Transverse colon (tissue), 3 donors: ENCODE results near the gene NUTM2D.
"Not testable (repeated sequence)": the region's sequence is repeated elsewhere in the genome, so short reads cannot be mapped to it uniquely, and the experiment has no call there.

Source experiments
- EP300 ChIP-seq: sonication (generic); formaldehyde crosslinking; IDR thresholded peaks from one replicate; pipeline ENCODE4 v1.6.1; 2017; ENCODE audit warnings: antibody characterized with exemption, low read depth
- POLR2A ChIP-seq: fragments of 450-650 bp; IDR thresholded peaks from one replicate; pipeline ENCODE4 v1.6.1; 2016; ENCODE audit warnings: antibody characterized with exemption, mild to moderate bottlenecking, moderate library complexity
- TF ChIP-seq, protein P1 (sequence below), 5 experiments: fragments of 200-600 bp in 3 of 5; fragments of 450-650 bp in 2 of 5; sonication (generic) in 3 of 5; IDR thresholded peaks; 1 replicate in 2 of 5; 2 replicates in 3 of 5; pipeline ENCODE4 v1.5.1; 2016 to 2017; ENCODE audit warnings: antibody characterized with exemption in 5 of 5, inconsistent platforms in 3 of 5, mild to moderate bottlenecking in 2 of 5, moderate library complexity in 1 of 5

DNA sequence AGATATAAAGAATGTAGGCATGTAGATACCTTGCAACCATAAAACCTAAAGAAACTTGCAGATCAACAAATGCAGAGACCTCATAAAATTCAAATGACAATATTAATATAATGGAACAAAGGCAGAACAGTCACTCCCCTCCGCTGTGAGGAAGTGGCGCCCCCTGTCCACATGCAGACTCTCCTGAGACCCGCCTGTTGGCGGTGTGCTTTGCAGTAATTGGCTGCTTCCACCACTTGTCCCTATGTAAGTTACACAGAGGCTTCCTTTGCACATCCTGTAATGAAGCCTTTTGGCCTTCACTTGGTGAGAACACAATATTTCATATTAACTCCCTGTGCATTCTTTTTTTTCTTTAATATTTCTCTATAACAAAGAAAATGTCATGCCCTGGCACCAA is 21.6 kb downstream of the NUTM2D start:
- TF ChIP-seq, protein P1, sequence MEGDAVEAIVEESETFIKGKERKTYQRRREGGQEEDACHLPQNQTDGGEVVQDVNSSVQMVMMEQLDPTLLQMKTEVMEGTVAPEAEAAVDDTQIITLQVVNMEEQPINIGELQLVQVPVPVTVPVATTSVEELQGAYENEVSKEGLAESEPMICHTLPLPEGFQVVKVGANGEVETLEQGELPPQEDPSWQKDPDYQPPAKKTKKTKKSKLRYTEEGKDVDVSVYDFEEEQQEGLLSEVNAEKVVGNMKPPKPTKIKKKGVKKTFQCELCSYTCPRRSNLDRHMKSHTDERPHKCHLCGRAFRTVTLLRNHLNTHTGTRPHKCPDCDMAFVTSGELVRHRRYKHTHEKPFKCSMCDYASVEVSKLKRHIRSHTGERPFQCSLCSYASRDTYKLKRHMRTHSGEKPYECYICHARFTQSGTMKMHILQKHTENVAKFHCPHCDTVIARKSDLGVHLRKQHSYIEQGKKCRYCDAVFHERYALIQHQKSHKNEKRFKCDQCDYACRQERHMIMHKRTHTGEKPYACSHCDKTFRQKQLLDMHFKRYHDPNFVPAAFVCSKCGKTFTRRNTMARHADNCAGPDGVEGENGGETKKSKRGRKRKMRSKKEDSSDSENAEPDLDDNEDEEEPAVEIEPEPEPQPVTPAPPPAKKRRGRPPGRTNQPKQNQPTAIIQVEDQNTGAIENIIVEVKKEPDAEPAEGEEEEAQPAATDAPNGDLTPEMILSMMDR (IDR thresholded peaks at IDR 0.05) = not testable (repeated sequence)
- TF ChIP-seq EP300, POLR2A: not testable (repeated sequence)
